ENCODE results near the gene PTPRCAP.
"Not testable (repeated sequence)": the region's sequence is repeated elsewhere in the genome, so short reads cannot be mapped to it uniquely, and the experiment has no call there.

The PTPRCAP gene

GRCh38 chr11:67482275-67482826 lies 44.9 kb upstream of the PTPRCAP start:
- peak overlapping the region; percentile 66 for H3K4me3 ChIP-seq (ENCODE audit: low read length)
- no peak for DNase-seq (ENCODE audit: low read depth)
- TF ChIP-seq, protein P1, sequence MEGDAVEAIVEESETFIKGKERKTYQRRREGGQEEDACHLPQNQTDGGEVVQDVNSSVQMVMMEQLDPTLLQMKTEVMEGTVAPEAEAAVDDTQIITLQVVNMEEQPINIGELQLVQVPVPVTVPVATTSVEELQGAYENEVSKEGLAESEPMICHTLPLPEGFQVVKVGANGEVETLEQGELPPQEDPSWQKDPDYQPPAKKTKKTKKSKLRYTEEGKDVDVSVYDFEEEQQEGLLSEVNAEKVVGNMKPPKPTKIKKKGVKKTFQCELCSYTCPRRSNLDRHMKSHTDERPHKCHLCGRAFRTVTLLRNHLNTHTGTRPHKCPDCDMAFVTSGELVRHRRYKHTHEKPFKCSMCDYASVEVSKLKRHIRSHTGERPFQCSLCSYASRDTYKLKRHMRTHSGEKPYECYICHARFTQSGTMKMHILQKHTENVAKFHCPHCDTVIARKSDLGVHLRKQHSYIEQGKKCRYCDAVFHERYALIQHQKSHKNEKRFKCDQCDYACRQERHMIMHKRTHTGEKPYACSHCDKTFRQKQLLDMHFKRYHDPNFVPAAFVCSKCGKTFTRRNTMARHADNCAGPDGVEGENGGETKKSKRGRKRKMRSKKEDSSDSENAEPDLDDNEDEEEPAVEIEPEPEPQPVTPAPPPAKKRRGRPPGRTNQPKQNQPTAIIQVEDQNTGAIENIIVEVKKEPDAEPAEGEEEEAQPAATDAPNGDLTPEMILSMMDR (conservative IDR thresholded peaks at IDR 0.05; ENCODE audit: low read depth, low read length), result no peak

DNA sequence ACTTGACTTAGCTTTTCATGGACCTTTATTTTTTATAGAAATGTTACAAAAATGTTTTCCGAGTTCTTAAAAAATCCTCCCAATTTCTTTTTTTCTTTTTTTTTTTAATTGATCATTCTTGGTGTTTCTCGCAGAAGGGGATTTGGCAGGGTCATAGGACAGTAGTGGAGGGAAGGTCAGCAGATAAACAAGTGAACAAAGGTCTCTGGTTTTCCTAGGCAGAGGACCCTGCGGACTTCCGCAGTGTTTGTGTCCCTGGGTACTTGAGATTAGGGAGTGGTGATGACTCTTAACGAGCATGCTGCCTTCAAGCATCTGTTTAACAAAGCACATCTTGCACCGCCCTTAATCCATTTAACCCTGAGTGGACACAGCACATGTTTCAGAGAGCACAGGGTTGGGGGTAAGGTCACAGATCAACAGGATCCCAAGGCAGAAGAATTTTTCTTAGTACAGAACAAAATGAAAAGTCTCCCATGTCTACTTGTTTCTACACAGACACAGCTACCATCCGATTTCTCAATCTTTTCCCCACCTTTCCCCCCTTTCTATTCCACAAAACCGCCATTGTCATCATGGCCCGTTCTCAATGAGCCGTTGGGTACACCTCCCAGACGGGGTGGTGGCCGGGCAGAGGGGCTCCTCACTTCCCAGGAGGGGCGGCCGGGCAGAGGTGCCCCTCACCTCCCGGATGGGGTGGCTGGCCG lies 40.0 kb upstream of the PTPRCAP start:
- DNase-seq (ENCODE audit: low read depth); H3K4me3 ChIP-seq (ENCODE audit: low read length): not testable (repeated sequence)

GRCh38 chr11:67476692-67477091 lies 39.2 kb upstream of the PTPRCAP start:
- DNase-seq (ENCODE audit: low read depth); H3K4me3 ChIP-seq (ENCODE audit: low read length): not testable (repeated sequence)

- TF ChIP-seq, protein P1 (conservative IDR thresholded peaks at IDR 0.05; ENCODE audit: low read depth, low read length), result no peak
- no peak for DNase-seq (ENCODE audit: low read depth)
- H3K4me3 ChIP-seq (ENCODE audit: low read length), result no peak overlapping the region
These were observed 35.4 kb upstream of the PTPRCAP start for GRCh38 chr11:67472882-67473281.

DNA sequence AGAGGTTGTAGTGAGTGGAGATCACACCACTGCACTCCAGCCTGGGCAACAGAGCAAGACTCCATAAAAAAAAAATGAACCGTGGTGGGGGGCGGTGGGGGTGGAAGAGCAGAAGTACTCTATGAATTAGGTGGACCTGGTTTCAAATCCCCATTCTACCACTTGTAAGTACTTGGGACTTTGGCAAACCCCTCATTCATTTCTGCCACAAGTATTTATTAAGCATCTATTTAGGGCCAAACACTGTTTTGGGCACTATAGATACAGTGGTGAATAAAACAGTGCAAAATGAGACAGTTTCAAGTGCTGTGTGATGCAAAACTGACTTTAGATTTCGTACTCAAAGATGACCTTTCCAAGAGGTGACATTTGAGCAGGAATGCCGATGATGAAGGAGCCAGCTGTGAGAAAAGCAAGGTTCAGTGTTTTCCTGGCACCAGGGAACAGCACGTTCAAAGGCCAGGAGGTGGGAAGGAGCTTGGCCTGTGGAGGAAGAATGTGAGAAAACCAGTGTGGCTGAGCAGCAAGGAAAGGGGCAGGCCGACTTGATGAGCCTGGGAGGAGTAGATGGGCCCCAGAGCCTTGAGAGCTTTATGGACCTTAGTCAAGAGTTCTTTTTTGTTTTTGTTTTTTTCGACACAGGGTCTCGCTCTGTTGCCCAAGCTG lies 33.0 kb upstream of the PTPRCAP start:
- TF ChIP-seq, protein P1 (conservative IDR thresholded peaks at IDR 0.05; ENCODE audit: low read depth, low read length), result no peak
- DNase-seq (ENCODE audit: low read depth), result no peak
- no peak overlapping the region for H3K4me3 ChIP-seq (ENCODE audit: low read length)

DNA sequence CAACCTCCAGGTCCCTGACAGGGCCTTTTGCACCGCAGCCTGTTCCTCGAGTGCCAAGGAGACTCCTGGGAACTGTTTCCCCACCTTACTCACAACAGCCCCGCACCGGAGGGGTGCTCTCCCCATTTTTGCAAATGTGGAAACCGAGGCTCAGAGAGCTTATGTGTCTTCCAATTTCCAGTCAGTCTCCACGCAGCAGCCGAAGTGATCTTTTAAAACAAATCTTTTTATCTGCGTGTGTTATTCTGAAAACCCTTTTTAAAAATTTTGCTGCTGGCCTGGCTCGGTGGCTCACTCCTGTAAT lies 32.0 kb upstream of the PTPRCAP start:
- no peak for DNase-seq (ENCODE audit: low read depth)
- TF ChIP-seq, protein P1 (conservative IDR thresholded peaks at IDR 0.05; ENCODE audit: low read depth, low read length), result no peak
- peak overlapping the region; percentile 72 for H3K4me3 ChIP-seq (ENCODE audit: low read length)

DNA sequence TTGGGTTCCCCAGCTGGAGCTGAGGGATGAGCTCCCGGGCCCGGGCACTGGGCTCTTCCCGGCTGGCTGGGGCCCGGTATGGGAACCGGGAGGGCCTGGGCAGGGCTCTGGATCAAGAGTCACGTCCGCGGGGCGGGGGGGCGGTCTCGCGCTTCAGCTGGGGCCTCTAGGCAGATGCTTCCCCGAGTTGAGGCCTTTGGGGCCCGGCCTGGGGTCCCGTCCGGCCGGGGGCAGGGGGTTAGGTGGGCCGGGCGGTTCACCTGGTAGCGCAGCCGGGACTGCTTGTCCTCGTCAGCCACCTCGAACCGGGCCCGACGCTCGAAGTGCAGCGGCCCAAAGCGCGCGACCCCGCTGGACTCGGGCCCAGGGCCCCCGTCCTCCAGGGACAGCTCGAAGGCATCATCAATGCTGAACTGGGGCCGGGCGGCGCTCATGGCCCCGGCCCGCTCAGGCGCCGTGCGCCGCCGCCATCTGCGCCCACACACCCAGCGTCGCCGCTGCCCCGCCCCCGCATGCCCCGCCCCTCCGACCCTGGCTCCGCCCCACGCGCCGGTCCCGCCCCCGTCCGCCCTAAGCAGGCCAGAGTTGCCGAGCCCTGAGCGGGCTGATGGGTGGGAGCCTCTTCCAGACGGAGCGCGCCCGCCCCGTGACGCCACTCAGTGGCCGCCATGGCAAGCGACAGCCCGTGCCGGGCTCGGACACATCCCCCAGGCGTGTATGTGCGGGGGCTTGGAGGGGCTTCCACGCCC lies 31.5 kb upstream of the PTPRCAP start, which contains the start of gene TMEM134:
TSS of gene TMEM134 (minus strand) at position 493 of the 749 bp plus-strand sequence. CDS start at position 434, 59 bp downstream.
- TF ChIP-seq, protein P1 (conservative IDR thresholded peaks at IDR 0.05; ENCODE audit: low read depth, low read length), result peak; percentile 18
- peak; percentile 63 for DNase-seq (ENCODE audit: low read depth)
- H3K4me3 ChIP-seq (ENCODE audit: low read length), result peak within 1 kb of the TSS; percentile 72
